HEK293T (cell line): ENCODE measurements around the gene ARID2.

Source experiments
- BHLHE40 ChIP-seq: fragments of 450-650 bp; IDR thresholded peaks from 2 replicates; pipeline ENCODE4 v1.6.1; 2016; ENCODE audit warnings: mild to moderate bottlenecking, moderate library complexity, borderline replicate concordance
- FOXA1 ChIP-seq: fragments of 450-650 bp; IDR thresholded peaks from 2 replicates; pipeline ENCODE4 v1.6.1; 2016; ENCODE audit warnings: mild to moderate bottlenecking
- FOXM1 ChIP-seq: fragments of 450-650 bp; IDR thresholded peaks from 2 replicates; pipeline ENCODE4 v1.6.1; 2017; ENCODE audit warnings: mild to moderate bottlenecking, borderline replicate concordance
- HDGF ChIP-seq: fragments of 450-650 bp; IDR thresholded peaks from 2 replicates; pipeline ENCODE4 v1.6.1; 2017; ENCODE audit warnings: antibody characterized with exemption, borderline replicate concordance
- NFRKB ChIP-seq: fragments of 450-650 bp; IDR thresholded peaks from 2 replicates; pipeline ENCODE4 v1.6.1; 2016; ENCODE audit warnings: mild to moderate bottlenecking, moderate library complexity
- SP1 ChIP-seq: fragments of 450-650 bp; IDR thresholded peaks from 2 replicates; pipeline ENCODE4 v1.6.1; 2017
- TARDBP ChIP-seq: fragments of 450-650 bp; IDR thresholded peaks from 2 replicates; pipeline ENCODE4 v1.6.1; 2016
- ZNF384 ChIP-seq: fragments of 450-650 bp; IDR thresholded peaks from 2 replicates; pipeline ENCODE4 v1.6.1; 2016
- TF ChIP-seq, protein P1 (sequence below): fragments of 450-650 bp; IDR thresholded peaks from 2 replicates; pipeline ENCODE4 v1.6.1; 2016

DNA sequence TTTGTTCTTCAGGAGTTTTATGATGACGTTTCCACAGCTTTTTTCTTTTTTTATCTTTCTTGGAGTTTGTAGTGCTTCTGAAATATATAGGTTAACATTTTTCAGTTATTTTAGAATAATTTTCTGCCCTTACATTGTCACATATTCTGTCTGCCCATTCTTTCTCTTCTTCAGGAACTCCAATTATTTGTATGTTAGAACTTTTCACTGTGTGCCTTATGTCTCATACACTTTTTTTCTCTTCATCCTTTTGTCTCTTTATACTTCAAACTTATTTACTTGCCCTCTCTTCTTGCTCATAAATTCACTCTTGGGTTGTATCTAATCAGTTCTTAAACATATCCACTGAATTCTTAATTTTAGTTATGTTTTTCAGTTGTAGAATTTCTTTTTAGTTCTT lies 105.3 kb downstream of the ARID2 start:
- no peak for TF ChIP-seq FOXM1
- TF ChIP-seq, protein P1, sequence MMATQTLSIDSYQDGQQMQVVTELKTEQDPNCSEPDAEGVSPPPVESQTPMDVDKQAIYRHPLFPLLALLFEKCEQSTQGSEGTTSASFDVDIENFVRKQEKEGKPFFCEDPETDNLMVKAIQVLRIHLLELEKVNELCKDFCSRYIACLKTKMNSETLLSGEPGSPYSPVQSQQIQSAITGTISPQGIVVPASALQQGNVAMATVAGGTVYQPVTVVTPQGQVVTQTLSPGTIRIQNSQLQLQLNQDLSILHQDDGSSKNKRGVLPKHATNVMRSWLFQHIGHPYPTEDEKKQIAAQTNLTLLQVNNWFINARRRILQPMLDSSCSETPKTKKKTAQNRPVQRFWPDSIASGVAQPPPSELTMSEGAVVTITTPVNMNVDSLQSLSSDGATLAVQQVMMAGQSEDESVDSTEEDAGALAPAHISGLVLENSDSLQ = no peak
- no peak for TF ChIP-seq SP1
- no peak for TF ChIP-seq TARDBP
- TF ChIP-seq HDGF = no peak
- no peak for TF ChIP-seq BHLHE40
- TF ChIP-seq NFRKB = no peak
- TF ChIP-seq FOXA1 = no peak
- no peak for TF ChIP-seq ZNF384
